Central memory CD4-positive, alpha-beta T cell (primary cell): ENCODE results near the gene IPO8.
"Not testable (repeated sequence)": the region's sequence is repeated elsewhere in the genome, so short reads cannot be mapped to it uniquely, and the experiment has no call there.

ENCODE experiments used
- DNase-seq: peaks from one replicate; pipeline ENCODE4 v3.0.0; 2022

The IPO8 gene

GRCh38 chr12:30687265-30687986 is 8.2 kb downstream of the IPO8 start:
- no peak for DNase-seq

GRCh38 chr12:30679241-30679640 is 16.4 kb downstream of the IPO8 start:
- DNase-seq, result no peak

GRCh38 chr12:30678221-30678620 is 17.4 kb downstream of the IPO8 start:
- no peak for DNase-seq

GRCh38 chr12:30661210-30661609 is 34.5 kb downstream of the IPO8 start:
- no peak for DNase-seq

- DNase-seq, result no peak
Observed at GRCh38 chr12:30652034-30652696, 43.5 kb downstream of the IPO8 start.

- DNase-seq, result no peak
Observed at GRCh38 chr12:30646821-30647220, 48.8 kb downstream of the IPO8 start.

- DNase-seq, result no peak
Observed at GRCh38 chr12:30643366-30643765, 52.3 kb downstream of the IPO8 start.

GRCh38 chr12:30640392-30640791 is 55.3 kb downstream of the IPO8 start:
- DNase-seq, result no peak

GRCh38 chr12:30635385-30635784 is 60.3 kb downstream of the IPO8 start:
- no peak for DNase-seq

GRCh38 chr12:30631740-30632139 is 63.9 kb downstream of the IPO8 start:
- DNase-seq, result no peak

- DNase-seq, result no peak
Observed at GRCh38 chr12:30630979-30631285, 64.7 kb downstream of the IPO8 start.

GRCh38 chr12:30630076-30630978 is 65.3 kb downstream of the IPO8 start:
- no peak for DNase-seq

GRCh38 chr12:30626847-30627246 is 68.8 kb downstream of the IPO8 start:
- DNase-seq, result no peak

- no peak for DNase-seq
Observed at GRCh38 chr12:30624009-30624408, 71.7 kb downstream of the IPO8 start.

- DNase-seq, result no peak
Observed at GRCh38 chr12:30622509-30622908, 73.2 kb downstream of the IPO8 start.

- DNase-seq, result not testable (repeated sequence)
Observed at GRCh38 chr12:30621663-30622241, 73.9 kb downstream of the IPO8 start.

GRCh38 chr12:30617346-30618016 is 78.2 kb downstream of the IPO8 start:
- no peak for DNase-seq

- no peak for DNase-seq
Observed at GRCh38 chr12:30614031-30614430, 81.6 kb downstream of the IPO8 start.

GRCh38 chr12:30613119-30613830 is 82.4 kb downstream of the IPO8 start:
- DNase-seq, result no peak

GRCh38 chr12:30610718-30611117 is 85.0 kb downstream of the IPO8 start:
- no peak for DNase-seq

GRCh38 chr12:30609819-30610218 is 85.8 kb downstream of the IPO8 start:
- DNase-seq, result not testable (repeated sequence)

GRCh38 chr12:30604302-30604701 is 91.4 kb downstream of the IPO8 start:
- DNase-seq, result not testable (repeated sequence)
